ENCODE data around the gene ZMYND8. TPM values are rescaled to one million over a fixed set of nuclear protein-coding genes. Genes with fewer than 3 reads are reported as not detected.

The ZMYND8 gene
- total RNA-seq, 4 donors from 2014 or later = 32.2 to 78.9 (median 54.4) TPM

- Histone ChIP-seq H3K4me1 (peaks cover 6 to 27% (median 17%) of the 10 kb centered on the region in 3 donors), H3K9me3 (no peaks in the 10 kb centered on the region), H3K4me3 (no peak overlapping the region), H3K27me3 (no peaks in the 10 kb centered on the region), H3K36me3 (no peaks in the 10 kb centered on the region), H3K27ac (no peak overlapping the region)
- WGBS, 2 donors (ENCODE audit: low coverage in 1 of 2) = 84 to 91% methylated on average over 7 to 9 of the region's 13 CpGs
- TF ChIP-seq CTCF (IDR thresholded peaks at IDR 0.05) (no peak), POLR2A (IDR thresholded peaks at IDR 0.05) (no peak), EP300 (IDR thresholded peaks at IDR 0.05) (no peak), POLR2AphosphoS5 (IDR thresholded peaks at IDR 0.05) (no peak)
- no peak for ATAC-seq
These were observed 8.7 kb upstream of the ZMYND8 start for GRCh38 chr20:47365023-47365764.

- H3K27ac ChIP-seq = peak overlapping the region in 3 of 4 donors; percentile 99 to 100 (median 100)
- H3K4me1 ChIP-seq = peaks cover 27 to 53% (median 43%) of the 10 kb centered on the region in 3 donors
- H3K4me3 ChIP-seq = no peak overlapping the region
- no peaks in the 10 kb centered on the region for H3K36me3 ChIP-seq
- no peaks in the 10 kb centered on the region for H3K27me3 ChIP-seq
- no peak for ATAC-seq
- WGBS, 2 donors (ENCODE audit: low coverage in 1 of 2) = 74 to 92% methylated on average over 12 of the region's 17 CpGs
- no peaks in the 10 kb centered on the region for H3K9me3 ChIP-seq
- no peak for TF ChIP-seq POLR2A (IDR thresholded peaks at IDR 0.05)
- TF ChIP-seq CTCF (IDR thresholded peaks at IDR 0.05) = no peak
- TF ChIP-seq EP300 (IDR thresholded peaks at IDR 0.05) = no peak
- no peak for TF ChIP-seq POLR2AphosphoS5 (IDR thresholded peaks at IDR 0.05)
These were observed 6.1 kb upstream of the ZMYND8 start for GRCh38 chr20:47362361-47363219.

GRCh38 chr20:47361057-47361915, 4.8 kb upstream of the ZMYND8 start:
- WGBS, 2 donors (ENCODE audit: low coverage in 1 of 2) = 57 to 71% methylated on average over 7 to 14 of the region's 18 CpGs
- no peak for ATAC-seq
- TF ChIP-seq POLR2AphosphoS5 (IDR thresholded peaks at IDR 0.05) = no peak
- TF ChIP-seq EP300 (IDR thresholded peaks at IDR 0.05) = no peak
- TF ChIP-seq CTCF (IDR thresholded peaks at IDR 0.05) = no peak
- no peak for TF ChIP-seq POLR2A (IDR thresholded peaks at IDR 0.05)
- H3K27me3 ChIP-seq = no peaks in the 10 kb centered on the region
- H3K36me3 ChIP-seq = no peaks in the 10 kb centered on the region
- peak overlapping the region in 1 of 2 donors; percentile 30 for H3K4me3 ChIP-seq
- peaks cover 33 to 66% (median 53%) of the 10 kb centered on the region in 3 donors for H3K4me1 ChIP-seq
- no peaks in the 10 kb centered on the region for H3K9me3 ChIP-seq
- peak overlapping the region; percentile 86 to 100 (median 100) for H3K27ac ChIP-seq

- Histone ChIP-seq H3K4me1 (peaks cover 38 to 74% (median 60%) of the 10 kb centered on the region in 3 donors), H3K27me3 (no peaks in the 10 kb centered on the region), H3K4me3 (peak overlapping the region in 1 of 2 donors; percentile 30), H3K9me3 (no peaks in the 10 kb centered on the region), H3K27ac (peak overlapping the region; percentile 86 to 100 (median 100)), H3K36me3 (no peaks in the 10 kb centered on the region)
- 0 to 1% methylated on average over 4 to 14 of the region's 19 CpGs for WGBS, 2 donors (ENCODE audit: low coverage in 1 of 2)
- TF ChIP-seq POLR2AphosphoS5 (IDR thresholded peaks at IDR 0.05) = peak; percentile 97
- TF ChIP-seq POLR2A (IDR thresholded peaks at IDR 0.05) = peak; percentile 73 to 79
- TF ChIP-seq EP300 (IDR thresholded peaks at IDR 0.05) = no peak
- no peak for TF ChIP-seq CTCF (IDR thresholded peaks at IDR 0.05)
- ATAC-seq = peak; percentile 59
These were observed 4.0 kb upstream of the ZMYND8 start for GRCh38 chr20:47360297-47361056.
